Naive B cell (primary cell): Measurements from ENCODE around the gene PROX1. TPM values are rescaled to one million over a fixed set of nuclear protein-coding genes. Genes with fewer than 3 reads are reported as not detected.

Experiments
- ATAC-seq, 2 donors: fragments of 150-1000 bp; cut with Tn5 transposase; 2 replicates each; pipeline ENCODE4 v1.10.0; 2021; ENCODE audit warnings: low read depth in 2 of 2, mild to moderate bottlenecking in 2 of 2, moderate library complexity in 2 of 2
- DNase-seq: peaks from one replicate; pipeline ENCODE4 v3.0.0; 2022
- H3K27ac Mint-ChIP-seq, 6 donors: one replicate each; pipeline ENCODE4 v1.8.0; 2020 to 2022; ENCODE audit warnings: mild to moderate bottlenecking in 6 of 6, mixed read lengths in 6 of 6, moderate library complexity in 5 of 6, inconsistent platforms in 2 of 6
- H3K27me3 Mint-ChIP-seq, 3 donors: one replicate each; pipeline ENCODE4 v1.8.0; 2021 to 2022; ENCODE audit warnings: mixed read lengths in 3 of 3, mild to moderate bottlenecking in 1 of 3
- H3K36me3 Mint-ChIP-seq, 2 donors: one replicate each; pipeline ENCODE4 v1.8.0; 2020 to 2022; ENCODE audit warnings: mixed read lengths in 2 of 2, inconsistent platforms in 1 of 2, mild to moderate bottlenecking in 1 of 2
- H3K4me1 Mint-ChIP-seq, 3 donors: one replicate each; pipeline ENCODE4 v1.8.0; 2020 to 2022; ENCODE audit warnings: mixed read lengths in 3 of 3, inconsistent platforms in 1 of 3, mild to moderate bottlenecking in 1 of 3, moderate library complexity in 1 of 3
- H3K4me3 Mint-ChIP-seq, 8 donors: one replicate each; pipeline ENCODE4 v1.8.0; 2020 to 2022; ENCODE audit warnings: mild to moderate bottlenecking in 8 of 8, mixed read lengths in 8 of 8, moderate library complexity in 8 of 8, inconsistent platforms in 2 of 8
- H3K9me3 Mint-ChIP-seq, 7 donors: one replicate each; pipeline ENCODE4 v1.8.0; 2020 to 2022; ENCODE audit warnings: mixed read lengths in 7 of 7, mild to moderate bottlenecking in 5 of 7, inconsistent platforms in 2 of 7, moderate library complexity in 1 of 7
- polyA plus RNA-seq, 6 donors: library from polyadenylated mRNA; unstranded; fragments of 300-500 nt; fragmentation: Illumina TruSeq; gene quantifications; one replicate each; pipeline ENCODE4 v1.2.3, GENCODE V29; 2021; ENCODE audit warnings: low read depth in 6 of 6

The PROX1 gene
- polyA plus RNA-seq, 6 donors from 2014 or later = not detected

GRCh38 chr1:213995603-213996002 is 7.8 kb downstream of the PROX1 start:
- Mint-ChIP-seq H3K4me3 (no peak overlapping the region), H3K9me3 (peaks cover 0 to 10% (median 2%) of the 10 kb centered on the region in 7 donors), H3K27me3 (peaks cover 16 to 35% (median 29%) of the 10 kb centered on the region in 3 donors), H3K36me3 (no peaks in the 10 kb centered on the region), H3K4me1 (no peaks in the 10 kb centered on the region), H3K27ac (no peak overlapping the region)
- ATAC-seq = no peak
- DNase-seq = no peak

GRCh38 chr1:213996320-213997037 is 8.7 kb downstream of the PROX1 start:
- H3K4me3 Mint-ChIP-seq = no peak overlapping the region
- ATAC-seq = no peak
- no peaks in the 10 kb centered on the region for H3K36me3 Mint-ChIP-seq
- H3K4me1 Mint-ChIP-seq = no peaks in the 10 kb centered on the region
- H3K27ac Mint-ChIP-seq = no peak overlapping the region
- peaks cover 0 to 7% (median 2%) of the 10 kb centered on the region in 7 donors for H3K9me3 Mint-ChIP-seq
- H3K27me3 Mint-ChIP-seq = peaks cover 9 to 26% (median 21%) of the 10 kb centered on the region in 3 donors
- no peak for DNase-seq

- H3K27me3 Mint-ChIP-seq = peaks cover 9 to 23% (median 18%) of the 10 kb centered on the region in 3 donors
- H3K4me1 Mint-ChIP-seq = no peaks in the 10 kb centered on the region
- H3K4me3 Mint-ChIP-seq = no peak overlapping the region
- H3K27ac Mint-ChIP-seq = no peak overlapping the region
- peaks cover 0 to 7% (median 2%) of the 10 kb centered on the region in 7 donors for H3K9me3 Mint-ChIP-seq
- DNase-seq = no peak
- no peak for ATAC-seq
- no peaks in the 10 kb centered on the region for H3K36me3 Mint-ChIP-seq
Measured at GRCh38 chr1:213997038-213997771, 9.4 kb downstream of the PROX1 start.

GRCh38 chr1:213997772-213998107 is 10.0 kb downstream of the PROX1 start:
- no peaks in the 10 kb centered on the region for H3K36me3 Mint-ChIP-seq
- no peaks in the 10 kb centered on the region for H3K4me1 Mint-ChIP-seq
- DNase-seq (no peak), ATAC-seq (no peak)
- H3K9me3 Mint-ChIP-seq = peaks cover 0 to 7% (median 2%) of the 10 kb centered on the region in 7 donors
- H3K27me3 Mint-ChIP-seq = peaks cover 4 to 24% (median 13%) of the 10 kb centered on the region in 3 donors
- H3K4me3 Mint-ChIP-seq = no peak overlapping the region
- H3K27ac Mint-ChIP-seq = no peak overlapping the region

- H3K27me3 Mint-ChIP-seq = peaks cover 0 to 19% (median 13%) of the 10 kb centered on the region in 3 donors
- H3K4me1 Mint-ChIP-seq = no peaks in the 10 kb centered on the region
- ATAC-seq (no peak), DNase-seq (no peak)
- peaks cover 0 to 7% (median 2%) of the 10 kb centered on the region in 7 donors for H3K9me3 Mint-ChIP-seq
- H3K27ac Mint-ChIP-seq = no peak overlapping the region
- no peaks in the 10 kb centered on the region for H3K36me3 Mint-ChIP-seq
- H3K4me3 Mint-ChIP-seq = no peak overlapping the region
Measured at GRCh38 chr1:213998785-213999184, 11.0 kb downstream of the PROX1 start.

GRCh38 chr1:213999732-214000131 is 12.0 kb downstream of the PROX1 start:
- Mint-ChIP-seq H3K4me1 (no peaks in the 10 kb centered on the region), H3K9me3 (peaks cover 0 to 7% (median 2%) of the 10 kb centered on the region in 7 donors), H3K4me3 (no peak overlapping the region), H3K36me3 (no peaks in the 10 kb centered on the region), H3K27ac (no peak overlapping the region), H3K27me3 (peaks cover 0 to 18% (median 10%) of the 10 kb centered on the region in 3 donors)
- no peak for DNase-seq
- no peak for ATAC-seq

GRCh38 chr1:214002060-214002459 is 14.3 kb downstream of the PROX1 start:
- no peak overlapping the region for H3K4me3 Mint-ChIP-seq
- peaks cover 0 to 24% (median 6%) of the 10 kb centered on the region in 3 donors for H3K27me3 Mint-ChIP-seq
- H3K36me3 Mint-ChIP-seq = no peaks in the 10 kb centered on the region
- H3K4me1 Mint-ChIP-seq = no peaks in the 10 kb centered on the region
- no peak overlapping the region for H3K27ac Mint-ChIP-seq
- DNase-seq = no peak
- peaks cover 0 to 3% (median 1%) of the 10 kb centered on the region in 7 donors for H3K9me3 Mint-ChIP-seq
- ATAC-seq = no peak

GRCh38 chr1:214002472-214002871 is 14.7 kb downstream of the PROX1 start:
- Mint-ChIP-seq H3K9me3 (peaks cover 0 to 3% (median 0%) of the 10 kb centered on the region in 7 donors), H3K36me3 (no peaks in the 10 kb centered on the region), H3K4me3 (no peak overlapping the region), H3K4me1 (no peaks in the 10 kb centered on the region), H3K27ac (no peak overlapping the region), H3K27me3 (peaks cover 0 to 24% (median 6%) of the 10 kb centered on the region in 3 donors)
- no peak for DNase-seq
- ATAC-seq = no peak

- no peaks in the 10 kb centered on the region for H3K9me3 Mint-ChIP-seq
- DNase-seq = no peak
- H3K4me1 Mint-ChIP-seq = no peaks in the 10 kb centered on the region
- peaks cover 0 to 24% (median 6%) of the 10 kb centered on the region in 3 donors for H3K27me3 Mint-ChIP-seq
- no peak for ATAC-seq
- no peak overlapping the region for H3K27ac Mint-ChIP-seq
- no peak overlapping the region for H3K4me3 Mint-ChIP-seq
- no peaks in the 10 kb centered on the region for H3K36me3 Mint-ChIP-seq
Measured at GRCh38 chr1:214003233-214003632, 15.5 kb downstream of the PROX1 start.

GRCh38 chr1:214004014-214004413 is 16.2 kb downstream of the PROX1 start:
- no peak for ATAC-seq
- no peak overlapping the region for H3K27ac Mint-ChIP-seq
- H3K27me3 Mint-ChIP-seq = peaks cover 0 to 24% (median 6%) of the 10 kb centered on the region in 3 donors
- H3K4me3 Mint-ChIP-seq = no peak overlapping the region
- no peak for DNase-seq
- no peaks in the 10 kb centered on the region for H3K4me1 Mint-ChIP-seq
- no peaks in the 10 kb centered on the region for H3K36me3 Mint-ChIP-seq
- peaks cover 0 to 4% (median 0%) of the 10 kb centered on the region in 7 donors for H3K9me3 Mint-ChIP-seq

- Mint-ChIP-seq H3K4me3 (no peak overlapping the region), H3K9me3 (peaks cover 0 to 5% (median 0%) of the 10 kb centered on the region in 7 donors)
Measured at GRCh38 chr1:214004795-214005194, 17.0 kb downstream of the PROX1 start.

GRCh38 chr1:214005708-214006107 is 17.9 kb downstream of the PROX1 start:
- Mint-ChIP-seq H3K9me3 (peaks cover 0 to 5% (median 0%) of the 10 kb centered on the region in 7 donors), H3K4me1 (no peaks in the 10 kb centered on the region), H3K4me3 (no peak overlapping the region), H3K27ac (no peak overlapping the region), H3K27me3 (peaks cover 0 to 20% (median 6%) of the 10 kb centered on the region in 3 donors), H3K36me3 (no peaks in the 10 kb centered on the region)
- DNase-seq = no peak
- ATAC-seq = no peak

More at GRCh38 chr1:214004795-214005194, 17.0 kb downstream of the PROX1 start:
- no peak for ATAC-seq
- Mint-ChIP-seq H3K27me3 (peaks cover 0 to 22% (median 6%) of the 10 kb centered on the region in 3 donors), H3K4me1 (no peaks in the 10 kb centered on the region), H3K36me3 (no peaks in the 10 kb centered on the region), H3K27ac (no peak overlapping the region)
- DNase-seq = no peak

- peaks cover 0 to 5% (median 0%) of the 10 kb centered on the region in 7 donors for H3K9me3 Mint-ChIP-seq
Measured at GRCh38 chr1:214006845-214007244, 19.1 kb downstream of the PROX1 start.

GRCh38 chr1:214008347-214008746 is 20.6 kb downstream of the PROX1 start:
- Mint-ChIP-seq H3K4me3 (no peak overlapping the region), H3K27ac (no peak overlapping the region), H3K4me1 (no peaks in the 10 kb centered on the region), H3K36me3 (no peaks in the 10 kb centered on the region), H3K9me3 (peaks cover 0 to 6% (median 0%) of the 10 kb centered on the region in 7 donors), H3K27me3 (peaks cover 0 to 20% (median 0%) of the 10 kb centered on the region in 3 donors)
- no peak for ATAC-seq
- no peak for DNase-seq

More at GRCh38 chr1:214006845-214007244, 19.1 kb downstream of the PROX1 start:
- no peak for ATAC-seq
- Mint-ChIP-seq H3K27ac (no peak overlapping the region), H3K4me3 (no peak overlapping the region), H3K27me3 (peaks cover 0 to 20% (median 6%) of the 10 kb centered on the region in 3 donors), H3K36me3 (no peaks in the 10 kb centered on the region), H3K4me1 (no peaks in the 10 kb centered on the region)
- no peak for DNase-seq
